CD4-positive, alpha-beta T cell treated with Interleukin-17A for 1 hour (primary cell): Measurements from ENCODE around the gene CCDC54.
"Not testable (repeated sequence)": the region's sequence is repeated elsewhere in the genome, so short reads cannot be mapped to it uniquely, and the experiment has no call there.

Experiments
- DNase-seq: peaks from one replicate; pipeline ENCODE4 v3.0.0-alpha.2; 2020

CCDC54 gene

GRCh38 chr3:107377151-107377550 lies at the start of gene CCDC54:
TSS of gene CCDC54 (plus strand) at chr3:107377439. CDS start at chr3:107377588, 149 bp downstream.
- no peak for DNase-seq

- no peak for DNase-seq
Measured at GRCh38 chr3:107328069-107328468, 49.2 kb upstream of the CCDC54 start.

- no peak for DNase-seq
Measured at GRCh38 chr3:107329088-107329487, 48.2 kb upstream of the CCDC54 start.

- DNase-seq, result not testable (repeated sequence)
Measured at GRCh38 chr3:107339690-107340089, 37.5 kb upstream of the CCDC54 start.

GRCh38 chr3:107344722-107345121 lies 32.5 kb upstream of the CCDC54 start:
- DNase-seq, result no peak

- DNase-seq, result no peak
Measured at GRCh38 chr3:107345822-107346405, 31.3 kb upstream of the CCDC54 start.

- DNase-seq, result no peak
Measured at GRCh38 chr3:107346564-107346963, 30.7 kb upstream of the CCDC54 start.

GRCh38 chr3:107347751-107348150 lies 29.5 kb upstream of the CCDC54 start:
- DNase-seq, result no peak

- no peak for DNase-seq
Measured at GRCh38 chr3:107356706-107357105, 20.5 kb upstream of the CCDC54 start.

- DNase-seq, result no peak
Measured at GRCh38 chr3:107361633-107362032, 15.6 kb upstream of the CCDC54 start.

- no peak for DNase-seq
Measured at GRCh38 chr3:107365051-107365450, 12.2 kb upstream of the CCDC54 start.

- no peak for DNase-seq
Measured at GRCh38 chr3:107366766-107367165, 10.5 kb upstream of the CCDC54 start.

- DNase-seq, result no peak
Measured at GRCh38 chr3:107367353-107367752, 9.9 kb upstream of the CCDC54 start.

GRCh38 chr3:107368654-107369398 lies 8.4 kb upstream of the CCDC54 start:
- DNase-seq, result no peak

GRCh38 chr3:107369791-107370190 lies 7.4 kb upstream of the CCDC54 start:
- DNase-seq, result no peak

GRCh38 chr3:107370907-107371306 lies 6.3 kb upstream of the CCDC54 start:
- no peak for DNase-seq

GRCh38 chr3:107372506-107372905 lies 4.7 kb upstream of the CCDC54 start:
- no peak for DNase-seq

- no peak for DNase-seq
Measured at GRCh38 chr3:107373896-107374295, 3.3 kb upstream of the CCDC54 start.

GRCh38 chr3:107375682-107376081 lies 1.6 kb upstream of the CCDC54 start:
- no peak for DNase-seq

- no peak for DNase-seq
Measured at GRCh38 chr3:107382631-107383030, 5.4 kb downstream of the CCDC54 start.

- no peak for DNase-seq
Measured at GRCh38 chr3:107384428-107384827, 7.2 kb downstream of the CCDC54 start.

- no peak for DNase-seq
Measured at GRCh38 chr3:107384907-107385306, 7.7 kb downstream of the CCDC54 start.

GRCh38 chr3:107387555-107387954 lies 10.3 kb downstream of the CCDC54 start:
- no peak for DNase-seq

- DNase-seq, result no peak
Measured at GRCh38 chr3:107392549-107393165, 15.4 kb downstream of the CCDC54 start.
